ENCODE measurements around the gene CACNB4.

DNA sequence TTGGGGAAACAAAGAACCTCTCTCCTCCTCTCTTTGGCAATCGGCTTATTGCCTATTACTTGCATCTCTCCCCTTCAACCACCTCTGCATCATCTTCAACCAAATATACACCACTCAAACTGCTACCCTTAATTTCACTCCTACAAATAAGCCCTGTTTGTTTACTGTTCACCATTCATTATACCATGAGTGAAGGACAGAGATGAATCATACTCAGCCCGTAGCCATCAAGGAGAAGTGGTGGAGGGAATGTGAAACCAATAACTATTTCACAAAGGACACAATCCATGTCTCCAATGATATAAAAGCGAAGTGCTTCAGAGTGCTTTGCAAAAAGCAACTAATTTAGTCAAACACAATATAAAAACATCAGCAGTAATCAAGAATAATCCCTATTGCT lies 76.8 kb downstream of the CACNB4 start:
- TF ChIP-seq POLR2AphosphoS5 (IDR thresholded peaks at IDR 0.05): no peak
- TF ChIP-seq CTCF (IDR thresholded peaks at IDR 0.05): no peak

Measured in prostate gland (tissue), 2 donors.